ENCODE measurements around the gene VAC14.

VAC14 gene

DNA sequence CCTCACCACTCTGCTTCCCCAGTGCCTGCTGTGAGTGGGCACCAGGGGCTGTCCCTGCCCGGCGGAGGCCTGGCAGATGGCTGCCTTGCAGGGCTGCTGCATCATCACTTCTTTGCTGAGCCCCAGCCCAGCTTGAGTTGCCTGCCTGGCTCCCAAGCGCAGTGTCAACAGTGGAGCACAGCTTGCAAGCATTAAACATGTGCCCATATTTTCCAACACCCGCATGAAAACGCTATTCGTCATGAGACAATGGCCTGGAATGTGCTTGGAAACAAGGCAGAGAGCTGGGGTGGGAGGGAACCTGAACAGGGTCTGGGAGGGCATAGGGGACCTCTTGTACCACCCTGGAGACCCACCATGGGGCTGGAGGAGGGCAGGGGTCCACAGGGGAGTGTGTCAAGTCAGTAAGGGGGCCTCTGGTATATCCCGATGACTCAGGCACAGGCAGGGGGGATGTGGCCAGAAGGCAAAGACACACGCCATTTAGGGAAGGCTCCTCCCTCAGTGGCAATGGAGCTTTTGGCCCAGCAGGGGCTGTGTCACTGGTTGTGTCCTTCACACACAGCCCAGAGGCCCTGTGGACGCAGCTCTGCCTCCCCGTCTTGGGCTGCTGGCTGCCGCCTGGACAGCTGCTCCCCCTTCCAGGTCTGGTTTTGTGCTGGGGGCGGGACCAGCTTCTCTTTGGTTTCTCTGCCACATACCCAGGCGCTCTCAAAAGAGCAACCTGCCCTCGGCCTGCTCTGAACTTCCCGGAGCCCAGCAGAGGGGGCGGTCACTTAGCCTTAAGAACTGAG is 97.7 kb downstream of the VAC14 start:
- H3K27me3 ChIP-seq (replicated peaks; ENCODE audit: control insufficient read depth, insufficient read depth, low read length) = no peaks in the 10 kb centered on the region
- H3K4me3 ChIP-seq (replicated peaks; ENCODE audit: low read depth, low read length) = no peak overlapping the region
- TF ChIP-seq CTCF (IDR thresholded peaks at IDR 0.05; ENCODE audit: insufficient read depth, low read length, poor library complexity, severe bottlenecking) = no peak
- no peak for DNase-seq (ENCODE audit: extremely low read depth, insufficient read length)
- H3K36me3 ChIP-seq (ENCODE audit: control insufficient read depth, insufficient read depth, low read length) = peaks cover 8% of the 10 kb centered on the region

GRCh38 chr16:70702624-70703023 is 98.3 kb downstream of the VAC14 start:
- no peak overlapping the region for H3K4me3 ChIP-seq (replicated peaks; ENCODE audit: low read depth, low read length)
- H3K36me3 ChIP-seq (ENCODE audit: control insufficient read depth, insufficient read depth, low read length) = peaks cover 11% of the 10 kb centered on the region
- no peak for DNase-seq (ENCODE audit: extremely low read depth, insufficient read length)
- no peak for TF ChIP-seq CTCF (IDR thresholded peaks at IDR 0.05; ENCODE audit: insufficient read depth, low read length, poor library complexity, severe bottlenecking)
- H3K27me3 ChIP-seq (replicated peaks; ENCODE audit: control insufficient read depth, insufficient read depth, low read length) = no peaks in the 10 kb centered on the region

GRCh38 chr16:70701998-70702397 is 99.0 kb downstream of the VAC14 start:
- no peaks in the 10 kb centered on the region for H3K27me3 ChIP-seq (replicated peaks; ENCODE audit: control insufficient read depth, insufficient read depth, low read length)
- no peak for DNase-seq (ENCODE audit: extremely low read depth, insufficient read length)
- H3K36me3 ChIP-seq (ENCODE audit: control insufficient read depth, insufficient read depth, low read length) = peaks cover 10% of the 10 kb centered on the region
- TF ChIP-seq CTCF (IDR thresholded peaks at IDR 0.05; ENCODE audit: insufficient read depth, low read length, poor library complexity, severe bottlenecking) = no peak
- no peak overlapping the region for H3K4me3 ChIP-seq (replicated peaks; ENCODE audit: low read depth, low read length)

DNA sequence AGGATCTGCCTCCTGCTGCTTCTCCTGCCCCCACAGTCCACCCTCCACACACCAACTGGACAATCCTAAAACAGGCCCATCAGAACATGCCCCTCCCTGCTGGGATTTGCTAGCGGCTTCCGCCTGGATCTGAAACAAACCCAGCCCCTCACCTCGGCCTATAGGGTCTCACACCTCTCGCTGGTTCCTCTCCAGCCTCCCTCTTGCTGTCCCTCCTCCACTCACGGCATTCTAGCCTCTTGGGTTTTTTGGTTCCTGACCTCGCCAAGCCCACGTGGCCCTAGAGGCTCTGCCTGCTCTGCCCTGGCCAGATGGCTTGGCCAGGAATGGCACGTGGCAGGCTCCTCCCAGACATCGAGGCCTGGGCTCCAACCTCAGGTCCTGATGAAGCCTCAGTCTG is 99.4 kb downstream of the VAC14 start:
- no peak for TF ChIP-seq CTCF (IDR thresholded peaks at IDR 0.05; ENCODE audit: insufficient read depth, low read length, poor library complexity, severe bottlenecking)
- Histone ChIP-seq H3K36me3 (ENCODE audit: control insufficient read depth, insufficient read depth, low read length) (peaks cover 10% of the 10 kb centered on the region), H3K27me3 (replicated peaks; ENCODE audit: control insufficient read depth, insufficient read depth, low read length) (no peaks in the 10 kb centered on the region), H3K4me3 (replicated peaks; ENCODE audit: low read depth, low read length) (no peak overlapping the region)
- no peak for DNase-seq (ENCODE audit: extremely low read depth, insufficient read length)

DNA sequence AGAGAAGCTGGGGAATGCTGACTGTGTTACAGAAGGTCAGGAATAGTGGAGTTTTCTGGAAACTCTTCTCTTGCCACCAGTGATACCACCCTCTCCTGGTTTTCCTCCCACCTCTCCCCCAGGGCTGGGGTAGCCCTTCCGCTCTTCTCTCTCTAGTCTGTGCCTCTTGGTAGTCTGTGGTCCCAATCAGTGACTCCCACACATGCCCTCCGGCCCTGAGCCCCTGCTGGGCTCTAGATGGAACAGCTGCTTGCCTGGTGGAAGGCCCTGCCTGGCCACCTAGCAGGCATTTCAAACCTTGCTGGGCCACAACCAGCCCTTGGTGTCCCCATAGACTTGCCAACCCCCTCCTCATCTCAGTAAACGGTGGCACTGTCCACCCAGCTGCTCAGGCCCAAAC is 99.9 kb downstream of the VAC14 start:
- H3K36me3 ChIP-seq (ENCODE audit: control insufficient read depth, insufficient read depth, low read length) = peaks cover 10% of the 10 kb centered on the region
- no peak for DNase-seq (ENCODE audit: extremely low read depth, insufficient read length)
- H3K27me3 ChIP-seq (replicated peaks; ENCODE audit: control insufficient read depth, insufficient read depth, low read length) = no peaks in the 10 kb centered on the region
- H3K4me3 ChIP-seq (replicated peaks; ENCODE audit: low read depth, low read length) = no peak overlapping the region
- TF ChIP-seq CTCF (IDR thresholded peaks at IDR 0.05; ENCODE audit: insufficient read depth, low read length, poor library complexity, severe bottlenecking) = no peak

All from GM06990 (cell line).